ENCODE measurements around the gene DIP2B.

DIP2B gene

GRCh38 chr12:50614167-50614759 is 109.5 kb downstream of the DIP2B start:
- FAIRE-seq, result no peak

- FAIRE-seq, result no peak
These were observed 110.5 kb downstream of the DIP2B start for GRCh38 chr12:50615145-50615906.

GRCh38 chr12:50615907-50616296 is 111.1 kb downstream of the DIP2B start:
- FAIRE-seq, result no peak

- no peak for FAIRE-seq
These were observed 112.9 kb downstream of the DIP2B start for GRCh38 chr12:50617657-50618056.

GRCh38 chr12:50618864-50619609 is 114.3 kb downstream of the DIP2B start:
- no peak for FAIRE-seq

GRCh38 chr12:50619610-50619958 is 114.8 kb downstream of the DIP2B start:
- FAIRE-seq, result no peak

- FAIRE-seq, result no peak
These were observed 115.6 kb downstream of the DIP2B start for GRCh38 chr12:50620109-50620977.

- no peak for FAIRE-seq
These were observed 116.2 kb downstream of the DIP2B start for GRCh38 chr12:50620978-50621360.

GRCh38 chr12:50621399-50622300 is 116.9 kb downstream of the DIP2B start:
- no peak for FAIRE-seq

- no peak for FAIRE-seq
These were observed 120.5 kb downstream of the DIP2B start for GRCh38 chr12:50625029-50625925.

GRCh38 chr12:50626026-50626425 is 121.2 kb downstream of the DIP2B start:
- no peak for FAIRE-seq

- FAIRE-seq, result no peak
These were observed 122.7 kb downstream of the DIP2B start for GRCh38 chr12:50627491-50627890.

- no peak for FAIRE-seq
These were observed 123.6 kb downstream of the DIP2B start for GRCh38 chr12:50628394-50628793.

GRCh38 chr12:50633955-50634354 is 129.2 kb downstream of the DIP2B start:
- no peak for FAIRE-seq

GRCh38 chr12:50634379-50634778 is 129.6 kb downstream of the DIP2B start:
- FAIRE-seq, result no peak

GRCh38 chr12:50635364-50635763 is 130.6 kb downstream of the DIP2B start:
- FAIRE-seq, result no peak

GRCh38 chr12:50635857-50636256 is 131.1 kb downstream of the DIP2B start:
- no peak for FAIRE-seq

- FAIRE-seq, result no peak
These were observed 131.7 kb downstream of the DIP2B start for GRCh38 chr12:50636505-50636904.

GRCh38 chr12:50637870-50638481 is 133.2 kb downstream of the DIP2B start:
- FAIRE-seq, result no peak

- FAIRE-seq, result no peak
These were observed 133.7 kb downstream of the DIP2B start for GRCh38 chr12:50638482-50638880.
